HG03342 (cell line): Measurements from ENCODE around the gene ATP2C1.
"Not testable (repeated sequence)": the region's sequence is repeated elsewhere in the genome, so short reads cannot be mapped to it uniquely, and the experiment has no call there.

ENCODE experiments used
- ATAC-seq: cut with Tn5 transposase; IDR thresholded peaks from one replicate; pipeline ENCODE4 v1.9.1; 2021; ENCODE audit warnings: mild to moderate bottlenecking, moderate library complexity; ENCODE audit not compliant: unreplicated experiment

The ATP2C1 gene

GRCh38 chr3:130893376-130894129 is at the start of gene ATP2C1:
ATP2C1 (plus strand) TSS chr3:130894084; CDS start chr3:130894770, 686 bp downstream.
- ATAC-seq, result peak; percentile 89

GRCh38 chr3:130844462-130844861 is 49.4 kb upstream of the ATP2C1 start:
- ATAC-seq, result no peak

GRCh38 chr3:130846181-130846580 is 47.7 kb upstream of the ATP2C1 start:
- ATAC-seq, result no peak

DNA sequence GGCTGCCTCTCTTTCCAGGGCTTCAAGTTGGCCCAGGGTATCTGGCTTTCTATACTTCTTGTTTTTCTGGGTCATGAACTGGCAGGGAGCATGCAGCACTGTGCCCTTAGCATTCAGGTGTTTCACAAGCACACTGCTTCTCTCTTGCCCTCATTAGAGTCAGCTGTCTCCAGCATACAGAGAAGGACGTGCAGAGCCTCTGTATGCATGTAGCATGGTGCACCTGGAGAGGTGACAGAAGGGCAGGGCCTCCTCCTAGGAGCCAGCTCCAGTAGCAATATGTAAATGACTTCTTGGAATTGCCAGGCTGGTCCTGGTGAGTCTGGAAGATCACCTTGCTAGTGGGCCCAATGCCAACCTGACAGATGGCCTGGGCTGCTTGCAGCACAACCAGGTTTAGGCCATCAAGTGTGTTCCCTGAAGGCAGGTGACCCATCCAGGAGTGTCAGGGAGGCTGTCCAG is 44.8 kb upstream of the ATP2C1 start:
- no peak for ATAC-seq

GRCh38 chr3:130850044-130850797 is 43.7 kb upstream of the ATP2C1 start:
- ATAC-seq, result peak; percentile 74

GRCh38 chr3:130850843-130851242 is 43.0 kb upstream of the ATP2C1 start:
- ATAC-seq, result no peak

DNA sequence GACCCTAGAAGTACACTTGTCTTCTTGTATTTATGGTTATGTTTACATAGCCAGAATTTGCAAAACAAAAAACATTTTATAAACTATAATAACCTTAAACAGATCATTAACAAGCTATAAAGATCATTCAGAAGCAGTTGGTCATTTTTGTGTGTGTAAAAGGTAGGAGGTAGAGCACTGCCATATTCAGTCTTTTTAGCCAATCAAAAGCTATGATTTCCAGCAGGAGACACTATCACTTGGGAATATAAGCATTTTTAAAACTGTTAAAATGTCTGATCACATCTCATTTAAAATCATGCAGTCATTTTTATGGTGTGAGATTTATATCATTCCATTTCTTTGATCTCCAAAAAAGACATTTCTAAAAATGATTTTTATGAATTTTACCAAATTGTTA is 42.6 kb upstream of the ATP2C1 start:
- ATAC-seq, result no peak

- no peak for ATAC-seq
Measured at GRCh38 chr3:130853581-130853980, 40.3 kb upstream of the ATP2C1 start.

DNA sequence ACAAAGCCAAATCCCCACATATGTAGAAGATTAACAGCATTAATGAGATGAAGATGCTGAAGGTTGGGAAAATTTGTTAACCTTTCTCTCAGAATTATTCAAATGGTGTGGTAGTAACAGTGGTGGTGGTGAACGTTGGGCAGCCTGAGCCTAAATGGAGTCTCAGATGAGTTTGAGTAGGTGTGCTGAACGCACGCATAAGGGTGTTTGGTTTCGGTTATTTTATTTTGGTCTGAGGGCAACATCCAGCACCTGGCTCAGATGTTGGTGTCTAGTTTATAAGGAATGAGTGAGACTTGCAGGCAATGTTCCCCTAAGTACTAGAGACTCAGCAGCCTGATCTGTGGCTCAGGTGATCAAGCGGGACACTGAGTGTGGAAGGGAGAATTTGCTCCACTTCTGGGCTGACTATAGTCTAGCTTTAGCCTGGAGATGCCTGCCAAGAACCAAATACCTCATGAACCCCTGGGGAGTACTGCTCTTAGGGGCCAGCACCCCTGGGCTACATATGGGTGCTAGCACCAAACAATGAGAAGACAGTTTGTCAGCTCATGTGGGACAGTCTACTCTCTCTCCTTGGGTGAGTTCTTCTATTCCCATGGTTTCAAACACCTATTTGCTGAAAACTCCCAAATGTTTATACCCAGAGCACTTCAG is 39.5 kb upstream of the ATP2C1 start:
- ATAC-seq, result peak; percentile 30

GRCh38 chr3:130857336-130858026 is 36.4 kb upstream of the ATP2C1 start:
- ATAC-seq, result no peak

DNA sequence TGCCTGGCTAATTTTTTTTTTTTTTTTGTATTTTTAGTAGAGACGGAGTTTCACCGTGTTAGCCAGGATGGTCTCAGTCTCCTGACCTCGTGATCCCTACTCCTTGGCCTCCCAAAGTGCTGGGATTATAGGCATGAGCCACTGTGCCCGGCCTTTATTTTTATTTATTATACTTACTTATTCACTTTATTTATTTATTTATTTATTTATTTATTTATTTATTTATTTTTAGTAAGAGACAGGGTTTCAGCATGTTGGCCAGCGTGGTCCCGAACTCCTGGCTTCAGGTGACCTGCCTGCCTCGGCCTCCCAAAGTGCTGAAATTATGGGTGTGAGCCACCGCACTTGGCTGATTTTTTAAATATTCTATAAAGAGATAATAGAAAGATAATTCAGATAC is 31.8 kb upstream of the ATP2C1 start:
- not testable (repeated sequence) for ATAC-seq

- no peak for ATAC-seq
Measured at GRCh38 chr3:130865489-130865888, 28.4 kb upstream of the ATP2C1 start.

DNA sequence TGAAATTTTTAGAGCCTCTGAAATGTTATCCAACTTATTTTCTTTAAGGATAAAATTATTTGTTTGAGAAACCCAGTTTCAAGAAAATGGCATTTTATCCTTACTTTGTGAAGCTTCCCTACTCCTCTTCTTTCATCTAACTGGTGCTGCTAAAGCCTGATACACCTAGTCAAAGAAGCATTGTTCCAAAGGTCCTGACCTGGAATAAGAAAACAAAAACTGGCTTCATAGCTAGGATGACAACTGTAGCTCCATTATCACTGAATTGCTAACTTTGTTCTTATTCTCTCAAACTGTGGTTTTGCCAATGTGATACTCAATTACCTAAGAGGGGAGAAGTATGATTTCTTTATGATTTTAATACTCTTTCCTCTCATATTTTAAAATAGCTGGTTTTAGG is 27.6 kb upstream of the ATP2C1 start:
- no peak for ATAC-seq

DNA sequence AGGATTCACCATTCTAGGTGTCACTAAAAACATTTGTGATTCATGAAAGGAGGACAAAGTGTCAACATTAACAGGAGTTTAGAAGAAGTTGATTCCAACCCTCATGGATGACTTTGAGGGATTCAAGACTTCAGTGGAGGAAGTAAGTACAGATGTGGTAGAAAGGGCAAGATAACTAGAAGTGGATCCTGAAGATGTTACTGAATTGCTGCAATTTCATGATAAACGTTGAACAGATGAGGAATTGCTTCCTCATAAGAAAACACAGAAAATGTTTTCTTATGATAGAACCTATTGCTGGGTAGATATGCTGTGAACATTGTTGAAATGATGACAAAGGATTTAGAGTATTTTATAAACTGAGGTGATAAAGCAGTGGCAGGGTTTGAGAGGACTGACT is 23.5 kb upstream of the ATP2C1 start:
- no peak for ATAC-seq

GRCh38 chr3:130876594-130876993 is 17.3 kb upstream of the ATP2C1 start:
- ATAC-seq, result no peak

- no peak for ATAC-seq
Measured at GRCh38 chr3:130878464-130878863, 15.4 kb upstream of the ATP2C1 start.

DNA sequence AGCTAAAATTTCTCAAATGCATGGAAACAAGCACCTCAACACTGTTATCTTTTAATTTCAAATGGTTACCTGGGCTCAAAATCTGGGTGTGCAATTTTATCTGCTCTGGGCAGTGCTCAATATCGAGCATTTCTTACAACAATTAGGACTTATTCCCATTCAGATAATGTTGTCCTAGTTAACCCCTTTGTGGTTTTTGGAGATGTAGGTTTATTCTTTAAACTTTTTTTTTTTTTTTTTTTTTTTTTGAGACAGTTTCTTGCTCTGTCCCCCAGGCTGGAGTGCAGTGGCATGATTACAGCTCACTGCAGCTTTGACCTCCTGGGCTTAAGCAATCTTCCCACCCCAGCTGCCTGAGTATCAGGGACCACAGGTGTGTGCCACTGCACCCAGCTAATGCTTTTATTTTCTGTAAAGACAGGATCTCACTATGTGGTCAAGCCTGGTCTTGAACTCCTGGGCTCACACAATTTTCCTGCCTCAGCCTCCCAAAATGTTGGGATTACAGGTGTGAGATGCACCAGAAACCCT is 4.4 kb upstream of the ATP2C1 start:
- ATAC-seq, result no peak

DNA sequence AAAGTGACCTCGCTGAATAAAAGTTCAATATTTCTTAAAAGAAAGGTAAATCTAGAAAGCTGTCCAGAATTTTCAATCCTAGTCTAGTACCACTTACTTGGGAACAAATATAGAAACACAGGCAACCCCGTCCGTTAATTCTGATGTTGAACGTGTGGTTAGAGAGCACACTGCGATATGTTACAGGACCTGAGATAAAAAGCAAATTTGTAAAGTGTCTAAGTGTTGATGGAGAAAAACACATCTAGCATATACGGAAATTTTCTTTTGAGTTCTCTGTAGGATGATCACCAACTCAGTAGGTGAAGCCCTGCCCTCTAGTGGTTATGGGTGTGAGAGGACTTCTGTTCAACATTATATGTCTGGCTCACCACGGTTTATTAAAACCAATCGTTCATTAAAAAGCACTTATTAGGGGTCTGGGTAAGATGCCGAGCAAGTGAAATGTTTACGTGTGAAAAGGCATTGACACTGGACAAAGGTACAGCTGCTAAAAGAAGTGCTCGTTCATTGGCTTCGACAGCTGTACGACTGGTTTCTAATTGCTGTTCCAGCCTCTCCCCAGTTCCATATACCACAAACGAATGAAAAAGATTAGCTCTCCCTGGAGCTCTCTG is 1.0 kb upstream of the ATP2C1 start:
- ATAC-seq, result peak; percentile 41

GRCh38 chr3:130894130-130894985 is 474 bp downstream of the ATP2C1 start:
- peak; percentile 11 for ATAC-seq

DNA sequence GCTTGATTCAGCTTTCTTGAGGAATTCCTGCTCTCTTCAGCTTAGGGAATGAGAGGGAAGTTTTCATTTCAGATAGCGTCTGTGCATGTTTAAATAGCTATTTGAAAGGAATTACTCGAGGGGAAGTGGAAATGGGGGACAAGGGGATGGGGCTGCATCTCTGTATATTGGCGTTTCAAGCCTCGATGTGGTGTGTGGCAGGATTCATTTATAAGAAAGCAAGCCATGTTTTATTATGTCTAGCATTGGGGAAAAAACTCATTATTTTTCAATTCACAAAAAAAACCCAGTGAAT is 1.0 kb downstream of the ATP2C1 start:
- no peak for ATAC-seq
